ENCODE data around the gene NT5C1B.
"Not testable (repeated sequence)": the region's sequence is repeated elsewhere in the genome, so short reads cannot be mapped to it uniquely, and the experiment has no call there.

The NT5C1B gene

DNA sequence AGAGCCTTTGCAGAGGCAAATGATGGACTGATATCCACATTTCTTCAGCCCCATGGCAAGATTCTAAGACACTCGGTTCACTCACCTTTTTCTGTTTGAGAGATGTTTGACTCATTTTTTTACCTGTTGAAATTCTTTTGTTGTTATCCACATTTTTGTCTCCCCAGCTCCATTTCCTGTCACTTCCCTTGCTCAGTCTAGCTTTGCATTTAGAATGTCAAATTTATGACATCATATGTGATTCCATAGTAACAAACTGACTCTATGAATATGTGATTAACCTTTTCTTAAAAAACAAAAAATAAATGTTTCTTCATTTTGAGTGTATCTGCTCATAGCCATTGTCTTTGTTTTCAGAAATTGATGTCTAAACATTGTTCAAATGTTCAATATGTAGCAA, at the start of gene NT5C1B:
Gene NT5C1B, minus strand, starts transcription at position 216 of the 400 bp plus-strand sequence. Its CDS starts 101 bp downstream, at position 115.
- DNase-seq (ENCODE audit: low spot score): no peak

DNA sequence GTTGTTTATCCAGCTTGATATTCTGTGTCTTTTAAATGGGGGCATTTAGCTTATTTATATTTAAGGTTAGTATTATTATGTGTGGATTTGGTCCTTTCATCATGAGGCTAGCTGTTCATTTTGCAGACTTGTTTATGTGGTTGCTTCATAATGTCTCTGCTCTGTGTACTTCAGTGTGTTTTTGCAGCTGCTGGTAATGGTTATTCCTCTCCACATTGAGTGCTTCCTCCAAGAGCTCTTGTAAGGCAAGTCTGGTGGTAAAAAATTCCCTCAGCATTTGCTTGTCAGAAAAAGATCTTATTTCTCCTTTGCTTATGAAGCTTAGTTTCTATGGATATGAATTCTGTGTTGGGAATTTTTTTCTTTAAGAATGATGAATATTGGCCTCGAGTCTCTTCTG, 47.8 kb upstream of the NT5C1B start:
- DNase-seq (ENCODE audit: low spot score): no peak

DNA sequence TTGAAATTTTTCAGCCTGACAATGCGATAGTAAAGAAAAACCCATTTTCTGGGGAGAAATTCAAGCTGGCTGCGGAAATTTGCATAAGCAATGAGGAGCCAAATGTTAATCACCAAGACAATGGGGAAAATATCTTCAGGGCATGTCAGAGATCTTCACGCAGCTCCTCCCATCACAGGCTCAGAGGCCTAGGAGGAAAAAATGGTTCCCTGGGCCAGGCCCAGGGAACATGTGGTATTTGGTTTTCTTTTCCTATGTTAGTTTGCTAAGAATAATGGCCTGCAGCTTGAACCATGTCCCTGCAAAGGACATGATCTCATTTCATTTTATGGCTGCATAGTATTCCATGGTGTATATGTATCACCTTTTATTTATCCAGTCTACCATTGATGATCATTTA, 43.3 kb upstream of the NT5C1B start:
- DNase-seq (ENCODE audit: low spot score): not testable (repeated sequence)

DNA sequence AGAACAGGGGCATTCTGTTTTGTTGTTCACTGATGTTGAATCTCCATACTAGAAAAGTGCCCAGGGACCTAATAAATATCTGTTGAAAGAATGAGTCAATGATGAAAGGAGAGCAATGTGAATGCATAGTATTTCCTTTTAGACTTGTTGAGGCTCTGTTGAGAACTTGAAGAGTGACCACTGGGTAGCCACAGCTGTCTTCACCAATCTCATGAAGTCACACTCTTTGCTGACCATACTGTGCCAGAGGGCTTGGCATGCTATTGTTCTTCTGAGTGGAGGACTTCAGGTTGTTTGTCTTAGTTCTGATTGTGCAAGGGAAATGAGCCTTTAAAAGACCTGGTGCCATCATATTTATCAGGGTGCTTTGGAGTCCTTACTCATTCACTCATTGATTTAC, 41.6 kb upstream of the NT5C1B start:
- DNase-seq (ENCODE audit: low spot score): peak; percentile 15

DNA sequence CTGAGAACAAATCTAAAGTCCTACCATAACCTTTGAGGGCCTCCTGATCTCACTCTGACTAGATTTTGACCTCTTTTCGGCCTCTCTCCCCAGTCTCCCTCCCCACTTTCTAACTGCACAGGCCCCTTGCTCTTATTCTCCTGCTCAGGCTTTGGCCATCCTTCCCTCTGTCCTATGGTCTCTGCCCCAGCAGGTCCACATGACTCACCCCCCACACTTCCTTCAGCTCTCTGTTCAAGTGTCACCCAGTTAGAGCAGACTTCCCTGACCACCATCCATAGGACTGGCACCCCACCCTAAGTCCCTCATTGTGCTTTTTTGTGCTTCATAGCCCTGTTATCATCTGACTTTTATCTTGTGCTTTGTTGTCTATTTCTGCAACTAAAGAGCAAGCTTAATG, 41.2 kb upstream of the NT5C1B start:
- no peak for DNase-seq (ENCODE audit: low spot score)

DNA sequence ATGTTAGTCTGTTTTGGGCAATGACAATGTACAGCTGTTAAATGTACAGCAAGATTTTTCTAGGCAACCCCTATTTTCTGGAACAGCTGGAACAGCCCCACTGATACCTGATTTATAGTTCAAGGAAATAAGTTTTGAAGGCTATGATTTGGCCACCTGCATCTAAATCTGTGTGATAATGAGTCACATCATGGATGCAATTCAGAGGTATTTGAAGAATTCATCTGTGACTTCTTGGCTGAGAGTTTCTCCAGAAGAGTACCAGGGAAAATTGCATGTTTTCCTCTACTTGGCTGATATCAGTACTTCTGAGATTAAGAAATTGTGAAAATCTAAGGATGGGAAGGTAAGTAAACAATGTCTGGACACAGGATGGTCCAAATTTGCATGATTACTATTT, 40.7 kb upstream of the NT5C1B start:
- peak; percentile 58 for DNase-seq (ENCODE audit: low spot score)

DNA sequence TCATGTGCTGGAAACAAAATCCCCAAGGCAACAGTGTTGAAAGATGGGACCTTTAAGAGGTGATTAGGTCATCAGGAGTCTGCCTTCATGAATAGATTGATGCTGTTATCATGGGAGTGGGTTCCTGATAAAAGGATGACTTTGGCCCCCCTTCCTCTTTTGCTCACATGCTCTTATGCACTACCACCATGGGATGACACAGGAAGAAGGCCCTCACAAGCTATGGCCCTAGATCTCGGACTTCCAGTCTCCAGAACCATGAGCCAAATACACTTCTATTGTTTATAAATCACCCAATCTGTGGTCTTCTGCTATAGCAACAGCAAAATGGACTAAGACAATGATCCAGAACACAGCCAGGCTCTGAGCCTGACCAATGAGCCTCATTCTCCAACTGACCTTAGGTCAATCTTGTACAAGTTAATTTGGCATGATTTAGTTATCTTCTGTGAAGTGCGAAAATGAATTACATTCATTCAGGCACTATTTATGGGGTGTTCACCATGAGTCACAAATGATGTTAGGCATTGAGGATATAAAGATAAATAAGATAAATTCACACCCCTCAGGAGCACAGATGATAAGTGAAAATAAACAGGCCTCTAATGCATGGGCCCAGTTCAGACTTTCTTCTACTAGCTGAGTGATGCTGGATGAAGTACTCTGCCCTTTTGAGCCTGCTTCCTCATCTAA, 37.7 kb upstream of the NT5C1B start:
- DNase-seq (ENCODE audit: low spot score): no peak

DNA sequence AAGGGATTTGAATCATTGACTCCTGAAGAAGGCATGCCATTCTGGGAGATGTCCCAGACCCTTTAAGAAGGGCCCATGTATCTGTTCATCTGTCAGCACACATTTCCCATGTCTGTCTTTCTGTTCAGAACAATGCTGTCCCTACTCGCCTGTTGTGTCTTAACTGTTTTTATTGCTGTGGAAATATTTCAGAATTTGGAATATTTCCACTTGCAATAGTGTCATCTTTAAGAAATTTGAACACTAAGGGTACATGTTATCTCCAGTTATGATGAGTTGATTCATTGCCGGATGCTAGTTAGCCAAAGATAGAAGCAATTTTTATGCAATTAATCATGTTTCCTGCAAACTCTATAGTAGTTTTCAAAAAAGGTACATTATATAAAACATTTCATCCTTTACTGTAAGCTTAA, 36.9 kb upstream of the NT5C1B start:
- peak; percentile 46 for DNase-seq (ENCODE audit: low spot score)

DNA sequence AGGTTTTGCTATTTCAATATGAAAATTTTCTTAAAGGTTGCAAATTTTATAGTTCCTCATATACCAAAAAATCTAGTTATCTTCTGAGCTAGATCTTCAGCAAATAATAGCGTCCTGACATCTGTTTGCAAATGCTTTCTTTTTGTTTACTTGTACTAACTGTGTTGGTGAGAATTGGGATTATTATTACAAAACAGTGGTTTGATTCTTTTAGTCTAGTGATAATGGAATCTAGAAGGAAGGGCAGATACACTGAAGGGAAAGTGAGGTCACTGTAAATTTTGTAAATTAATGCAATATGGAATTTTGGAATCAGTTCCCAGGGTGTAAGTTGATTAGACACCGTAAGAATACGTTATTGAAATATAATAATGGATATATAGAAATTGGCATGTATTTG, 36.2 kb upstream of the NT5C1B start:
- DNase-seq (ENCODE audit: low spot score): no peak

DNA sequence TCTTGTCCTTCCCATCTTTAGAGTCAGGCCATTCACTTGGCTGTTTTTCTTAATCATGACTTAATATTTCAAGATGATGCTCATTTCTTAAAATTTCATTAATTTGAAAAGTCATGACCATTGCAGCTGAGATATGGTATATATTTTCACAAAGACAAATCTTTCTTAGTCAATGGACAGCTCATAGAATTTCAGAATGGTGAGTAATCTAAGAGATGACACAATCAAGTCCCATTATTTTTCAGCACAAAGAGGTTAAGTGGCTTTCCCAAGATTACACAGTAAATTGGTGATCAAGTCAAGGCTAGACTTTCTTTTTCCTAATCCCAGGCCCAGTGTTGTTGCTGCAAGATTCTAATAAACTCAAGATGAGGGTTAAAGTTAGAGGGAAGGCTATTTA, 34.4 kb upstream of the NT5C1B start:
- DNase-seq (ENCODE audit: low spot score): peak; percentile 48

DNA sequence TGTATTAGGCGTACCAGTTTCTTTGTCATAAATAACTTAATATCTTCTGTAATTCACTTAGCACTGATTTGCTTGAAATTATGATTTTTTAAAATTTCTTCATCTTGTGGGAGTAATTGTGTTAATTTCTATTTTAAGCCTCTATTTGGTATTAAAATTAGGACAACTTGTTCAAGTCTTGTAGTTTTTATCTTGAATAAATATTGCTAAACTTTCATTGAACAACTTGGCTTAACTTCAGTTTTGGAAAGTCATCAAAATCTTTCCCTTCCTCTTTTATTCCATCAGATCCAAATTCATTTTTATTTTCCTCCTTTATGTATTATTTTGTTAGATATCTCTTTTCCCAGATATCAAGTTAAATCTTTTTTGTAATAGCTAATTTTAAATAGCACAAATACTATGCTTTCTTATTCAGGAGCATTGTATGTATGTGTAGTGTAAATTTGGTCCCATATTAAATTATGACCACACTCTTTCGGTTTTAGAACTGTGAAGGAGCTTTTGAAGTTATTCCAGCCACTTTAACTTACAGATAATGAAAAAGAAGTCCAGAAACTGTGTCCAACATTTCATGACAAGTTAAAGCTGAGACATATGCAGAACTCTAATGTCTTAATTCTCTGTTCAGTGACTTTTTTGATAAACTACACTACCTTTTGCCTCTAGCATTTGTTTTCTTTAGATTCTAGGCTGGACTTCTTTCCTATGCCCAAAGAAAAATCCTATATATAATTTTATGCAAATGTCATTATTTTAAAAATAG, 31.7 kb upstream of the NT5C1B start:
- no peak for DNase-seq (ENCODE audit: low spot score)

DNA sequence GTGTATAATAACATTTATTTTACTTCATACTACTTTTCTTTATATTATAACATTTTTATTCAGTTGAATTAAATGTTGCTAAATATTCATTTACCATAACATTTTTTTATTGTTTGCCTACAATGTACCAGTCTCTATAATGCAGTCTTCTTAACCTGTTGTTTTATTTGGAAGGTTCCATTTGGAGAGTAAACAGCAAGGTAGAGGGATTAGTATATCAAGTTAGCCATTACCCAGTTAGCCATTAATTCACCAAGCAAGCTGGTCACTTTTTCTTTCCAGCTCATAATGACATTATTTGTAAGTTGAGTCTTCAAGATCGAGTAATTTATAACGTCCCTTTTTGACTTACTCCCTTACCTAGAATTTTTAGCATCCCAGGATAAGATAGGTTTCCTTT, 29.7 kb upstream of the NT5C1B start:
- DNase-seq (ENCODE audit: low spot score): no peak

DNA sequence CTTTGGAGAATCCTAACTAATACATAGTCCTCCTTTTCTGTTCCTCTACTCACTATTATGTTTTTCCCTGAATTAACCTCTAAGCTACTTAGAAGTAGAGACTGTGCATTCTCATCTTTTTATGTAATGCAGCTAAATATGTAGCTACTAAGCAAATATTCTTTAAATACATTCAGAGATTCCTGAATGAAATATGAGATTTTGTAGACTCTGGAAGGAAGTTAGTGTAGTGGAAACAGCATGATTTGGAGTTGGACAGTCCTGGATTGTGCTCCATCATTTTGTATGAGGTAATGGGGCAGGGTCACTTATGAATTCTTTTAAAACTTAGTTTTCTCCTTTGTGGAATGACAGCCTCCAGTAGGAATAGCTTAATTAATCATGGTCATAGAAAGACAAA, 24.7 kb upstream of the NT5C1B start:
- no peak for DNase-seq (ENCODE audit: low spot score)

DNA sequence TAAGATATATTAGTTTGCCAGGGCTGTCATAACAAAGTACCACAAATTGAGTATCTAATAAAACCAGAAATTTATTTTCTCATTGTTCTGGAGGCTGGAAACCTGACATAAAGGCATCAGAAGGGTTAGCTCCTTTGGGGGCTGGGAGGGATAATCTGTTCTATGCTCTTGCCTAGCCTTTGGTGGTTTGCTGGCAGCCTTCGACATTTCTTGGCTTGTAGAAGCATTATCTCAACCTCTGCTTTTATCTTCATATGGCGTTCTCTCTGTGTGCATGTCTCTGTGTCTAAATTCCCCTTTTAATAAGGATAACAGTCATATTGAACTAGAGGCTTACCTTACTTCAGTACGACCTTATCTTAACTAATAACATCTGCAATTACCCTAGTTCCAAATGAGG, 22.8 kb upstream of the NT5C1B start:
- no peak for DNase-seq (ENCODE audit: low spot score)

DNA sequence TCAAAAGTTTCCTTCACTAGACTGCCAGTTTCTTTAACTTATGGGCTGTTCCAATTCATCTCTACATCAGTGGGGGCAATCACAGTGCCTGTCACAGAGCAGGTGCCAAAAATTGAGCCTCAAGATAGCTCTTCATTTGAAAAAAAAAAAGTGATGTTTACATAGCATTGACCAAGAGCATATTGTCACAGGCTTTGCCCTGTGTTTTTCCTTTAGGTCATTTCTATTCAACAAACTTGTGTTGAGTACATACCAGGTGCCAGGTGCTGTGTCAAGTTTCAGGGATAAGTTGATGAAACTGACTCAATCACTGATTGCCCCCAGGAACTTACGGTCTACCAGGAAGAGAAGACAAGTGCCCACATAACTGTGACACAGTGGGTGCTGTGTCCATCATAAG, 22.2 kb upstream of the NT5C1B start:
- no peak for DNase-seq (ENCODE audit: low spot score)

DNA sequence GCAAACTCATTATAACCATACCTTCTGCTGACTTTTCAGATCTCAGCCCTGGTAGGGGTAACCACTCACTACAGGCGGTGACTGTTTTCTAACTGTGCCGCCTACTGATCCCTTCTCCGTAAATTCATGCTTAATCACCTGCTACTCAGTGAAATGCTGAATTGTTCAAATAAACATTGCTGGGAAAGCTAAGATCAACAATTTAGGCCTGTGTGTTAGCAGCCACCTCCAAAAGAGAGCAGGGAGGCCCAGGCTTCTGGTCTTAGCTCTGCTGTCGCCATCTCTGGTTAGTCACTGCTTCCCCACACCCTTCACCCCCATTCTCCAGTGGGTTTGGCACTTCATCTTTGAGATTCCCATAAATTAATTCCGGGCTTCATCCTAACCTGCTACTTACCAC, 21.8 kb upstream of the NT5C1B start:
- DNase-seq (ENCODE audit: low spot score): no peak

DNA sequence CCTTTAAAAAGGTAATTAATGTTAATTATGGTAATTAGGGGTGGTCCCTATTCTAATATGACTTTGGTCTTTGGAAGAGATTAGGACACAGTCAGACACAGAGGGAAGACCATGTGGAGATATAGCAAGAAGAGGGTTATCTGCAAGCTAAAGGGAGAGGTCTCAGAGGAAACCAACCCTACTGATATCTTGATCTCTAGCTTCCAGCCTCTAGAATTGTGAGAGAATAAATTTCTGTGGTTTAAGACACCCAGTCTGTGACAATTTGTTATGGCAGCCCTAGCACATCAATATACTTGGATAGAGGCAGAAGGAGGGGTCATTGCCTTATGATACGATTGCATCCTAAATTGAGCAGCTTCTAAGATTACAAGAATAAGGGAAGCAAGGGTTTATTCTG, 21.3 kb upstream of the NT5C1B start:
- no peak for DNase-seq (ENCODE audit: low spot score)

DNA sequence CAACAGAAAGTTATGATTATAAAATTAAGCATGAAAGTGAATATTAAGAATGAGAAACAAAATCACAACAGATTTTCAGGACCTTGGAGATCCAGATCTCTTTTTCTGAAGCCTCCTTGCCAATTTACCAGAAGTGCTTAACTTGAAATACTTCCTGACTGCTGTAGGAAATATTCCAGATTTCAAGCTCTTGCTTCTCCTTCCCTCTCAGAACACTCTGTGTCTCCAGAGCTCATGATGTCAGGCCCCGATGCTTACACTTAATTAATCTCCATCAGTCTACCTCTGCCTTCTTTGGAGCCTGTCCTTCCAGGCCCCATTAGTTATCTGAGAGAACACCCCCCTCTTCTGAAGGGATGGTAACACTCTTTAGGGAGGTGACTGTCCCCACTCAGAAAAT, 20.7 kb upstream of the NT5C1B start:
- DNase-seq (ENCODE audit: low spot score): no peak

DNA sequence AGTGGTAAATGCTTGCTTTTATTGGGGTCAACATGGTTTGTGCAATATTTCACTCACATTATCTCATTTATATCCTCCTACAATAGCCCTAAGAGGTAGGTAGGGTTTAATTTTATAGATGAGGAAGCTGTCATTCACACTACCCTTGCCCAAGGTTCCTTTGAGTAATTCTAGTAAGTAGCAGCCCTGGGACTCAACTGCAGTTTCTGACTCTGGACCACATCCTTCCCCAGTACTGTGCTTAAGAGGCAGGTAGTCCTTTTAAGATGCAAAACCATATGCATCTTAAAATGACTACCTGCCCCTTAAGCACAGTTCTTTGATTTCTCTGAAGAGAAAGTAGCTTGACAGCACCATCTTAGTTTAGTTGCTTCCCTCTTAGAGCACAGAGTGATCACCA, 15.7 kb upstream of the NT5C1B start:
- no peak for DNase-seq (ENCODE audit: low spot score)

DNA sequence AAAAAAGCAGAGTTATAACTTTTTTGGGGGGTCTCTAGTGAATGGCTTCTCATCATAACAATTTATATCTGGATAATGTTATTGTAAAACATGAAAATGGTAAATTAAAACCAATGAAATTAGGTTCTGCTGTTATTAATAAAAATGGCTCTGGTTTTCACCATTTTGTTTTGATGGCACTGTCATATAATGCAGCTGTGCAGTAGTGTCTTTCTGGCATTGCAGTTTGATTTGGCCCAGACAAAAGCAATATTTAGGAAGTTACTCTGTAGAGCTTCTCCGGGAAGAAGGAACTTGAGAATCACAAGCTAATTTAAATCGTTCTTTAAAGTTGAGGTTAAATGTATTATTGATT, 15.1 kb upstream of the NT5C1B start:
- DNase-seq (ENCODE audit: low spot score): no peak

DNA sequence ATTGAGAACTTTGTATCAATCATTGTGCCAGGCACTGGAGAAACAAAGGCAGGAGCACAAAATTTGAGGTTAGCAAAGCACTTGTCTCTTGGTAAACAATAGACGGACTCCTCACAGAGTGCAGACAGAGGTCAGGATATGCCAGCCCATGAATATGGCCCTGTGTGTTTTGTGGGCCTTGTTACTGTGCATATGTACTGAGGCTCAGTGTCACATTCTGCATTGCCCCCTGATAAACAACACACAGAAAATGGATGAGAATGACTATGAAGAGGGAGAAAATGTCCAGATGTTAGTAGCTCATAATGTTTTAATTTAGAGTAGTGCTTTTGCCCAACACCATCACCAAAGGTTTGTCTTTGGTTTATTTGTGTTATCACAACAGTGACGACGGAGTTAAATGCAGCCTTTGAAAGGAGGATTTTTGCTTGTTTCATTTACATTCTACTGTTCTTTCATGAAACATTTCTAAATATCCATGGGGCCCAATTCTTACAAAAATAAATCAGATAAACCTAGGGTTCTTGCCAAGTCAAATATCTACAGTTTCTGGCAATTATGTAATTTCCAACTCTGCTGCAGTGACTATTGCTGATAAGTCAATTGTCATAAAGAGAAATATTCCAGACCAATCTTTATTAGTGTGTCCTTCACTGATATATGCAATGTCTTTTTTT, 14.6 kb upstream of the NT5C1B start:
- no peak for DNase-seq (ENCODE audit: low spot score)

DNA sequence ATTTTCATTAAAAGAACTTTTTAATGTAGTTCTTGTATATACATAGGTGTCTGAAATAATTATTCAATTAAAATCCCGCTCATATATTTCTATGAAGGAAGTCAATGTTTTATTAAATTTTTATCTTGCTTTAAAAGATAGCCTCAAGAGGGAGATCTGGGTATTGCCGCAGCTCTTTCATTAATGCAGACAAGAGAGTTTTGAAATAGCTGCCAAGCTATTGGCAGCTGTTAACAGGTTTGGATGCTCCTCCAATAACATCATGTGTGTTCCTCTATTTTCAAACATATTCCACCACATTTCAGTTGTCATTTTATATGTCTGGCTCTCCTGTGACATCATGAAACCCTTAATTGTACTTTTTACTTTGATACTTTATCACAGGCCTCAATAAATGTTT, 12.9 kb upstream of the NT5C1B start:
- DNase-seq (ENCODE audit: low spot score): no peak

DNA sequence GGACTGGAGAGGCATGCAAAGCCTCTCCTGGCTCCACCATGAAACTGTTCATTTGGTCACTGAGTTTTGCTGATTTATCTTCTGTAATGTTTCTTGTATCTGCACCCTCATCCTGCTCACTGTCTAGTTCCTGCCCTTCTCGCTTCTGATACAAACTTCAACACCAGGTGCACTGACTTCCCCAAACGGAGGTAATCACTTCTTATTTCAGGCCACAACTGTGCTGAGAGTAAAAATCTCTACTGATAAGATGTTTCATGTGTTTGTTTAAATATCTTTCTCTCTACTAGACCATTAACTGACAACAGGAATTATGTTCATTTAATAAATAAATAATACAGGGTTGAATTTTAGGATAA, 10.9 kb upstream of the NT5C1B start:
- DNase-seq (ENCODE audit: low spot score): no peak
